Parathyroid adenoma (tissue), 2 donors: Measurements from ENCODE around the gene TMEM213.

Source experiments
- H2AFZ ChIP-seq: fragments of 300-600 bp; sonication (generic); one replicate; pipeline ENCODE4 v1.7.0; 2017; ENCODE audit warnings: antibody characterized with exemption, mild to moderate bottlenecking
- H3K27ac ChIP-seq: fragments of 300-600 bp; sonication (generic); one replicate; pipeline ENCODE4 v1.7.0; 2017
- H3K27me3 ChIP-seq: fragments of 300-600 bp; sonication (generic); one replicate; pipeline ENCODE4 v1.7.0; 2017; ENCODE audit warnings: low read length; ENCODE audit not compliant: control insufficient read depth, insufficient read depth
- H3K36me3 ChIP-seq: fragments of 300-600 bp; sonication (generic); one replicate; pipeline ENCODE4 v1.7.0; 2017; ENCODE audit warnings: low read length; ENCODE audit not compliant: control insufficient read depth, insufficient read depth
- H3K4me1 ChIP-seq: fragments of 300-600 bp; sonication (generic); one replicate; pipeline ENCODE4 v1.7.0; 2017; ENCODE audit warnings: control low read depth
- H3K4me2 ChIP-seq: fragments of 300-600 bp; sonication (generic); one replicate; pipeline ENCODE4 v1.7.0; 2017; ENCODE audit warnings: low read length
- H3K4me3 ChIP-seq: fragments of 300-600 bp; sonication (generic); one replicate; pipeline ENCODE4 v1.7.0; 2017; ENCODE audit warnings: low read depth, low read length
- H3K79me2 ChIP-seq: fragments of 300-600 bp; sonication (generic); one replicate; pipeline ENCODE4 v1.7.0; 2017; ENCODE audit warnings: control low read depth
- H3K9ac ChIP-seq: fragments of 300-600 bp; sonication (generic); one replicate; pipeline ENCODE4 v1.7.0; 2017; ENCODE audit warnings: mild to moderate bottlenecking
- H3K9me3 ChIP-seq: fragments of 300-600 bp; sonication (generic); one replicate; pipeline ENCODE4 v1.7.0; 2017; ENCODE audit warnings: low read length; ENCODE audit not compliant: control insufficient read depth
- CTCF ChIP-seq: fragments of 300-600 bp; sonication (generic); IDR thresholded peaks from one replicate; pipeline ENCODE4 v1.7.0; 2017; ENCODE audit warnings: antibody characterized with exemption, mild to moderate bottlenecking
- donor health status: primary hyperparathyroidism.

Gene TMEM213

DNA sequence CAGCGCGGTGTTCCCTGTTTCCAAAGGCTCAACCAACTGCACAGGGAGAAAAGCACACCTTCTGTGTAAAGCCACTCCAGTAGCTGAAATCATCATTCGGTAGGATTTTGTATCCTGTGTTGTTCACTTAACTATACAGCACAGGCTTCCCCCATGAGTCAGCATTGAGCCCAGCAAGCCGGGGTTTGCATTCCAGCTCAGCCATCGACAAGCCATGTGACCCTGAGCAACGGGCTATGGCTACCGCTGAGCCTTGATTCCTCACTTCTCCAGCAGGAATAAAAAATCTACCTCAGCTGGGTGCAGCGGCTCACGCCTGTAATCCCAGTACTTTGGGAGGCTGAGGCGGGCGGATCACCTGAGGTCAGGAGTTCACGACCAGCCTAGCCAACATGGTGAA is 44.3 kb downstream of the TMEM213 start:
- Histone ChIP-seq H2AFZ (no peak overlapping the region), H3K4me1 (peaks cover 9% of the 10 kb centered on the region), H3K79me2 (no peaks in the 10 kb centered on the region), H3K9me3 (no peaks in the 10 kb centered on the region), H3K27ac (no peak overlapping the region), H3K9ac (no peak overlapping the region), H3K27me3 (no peaks in the 10 kb centered on the region), H3K36me3 (no peaks in the 10 kb centered on the region), H3K4me2 (no peak overlapping the region), H3K4me3 (no peak overlapping the region)
- TF ChIP-seq CTCF, result no peak

GRCh38 chr7:138843632-138844580 is 46.1 kb downstream of the TMEM213 start:
- no peak overlapping the region for H3K4me2 ChIP-seq
- H3K4me3 ChIP-seq, result no peak overlapping the region
- no peak overlapping the region for H3K9ac ChIP-seq
- H3K79me2 ChIP-seq, result no peaks in the 10 kb centered on the region
- H2AFZ ChIP-seq, result no peak overlapping the region
- H3K27ac ChIP-seq, result no peak overlapping the region
- H3K36me3 ChIP-seq, result no peaks in the 10 kb centered on the region
- H3K9me3 ChIP-seq, result no peaks in the 10 kb centered on the region
- no peaks in the 10 kb centered on the region for H3K27me3 ChIP-seq
- no peak for TF ChIP-seq CTCF
- peaks cover 7% of the 10 kb centered on the region for H3K4me1 ChIP-seq

DNA sequence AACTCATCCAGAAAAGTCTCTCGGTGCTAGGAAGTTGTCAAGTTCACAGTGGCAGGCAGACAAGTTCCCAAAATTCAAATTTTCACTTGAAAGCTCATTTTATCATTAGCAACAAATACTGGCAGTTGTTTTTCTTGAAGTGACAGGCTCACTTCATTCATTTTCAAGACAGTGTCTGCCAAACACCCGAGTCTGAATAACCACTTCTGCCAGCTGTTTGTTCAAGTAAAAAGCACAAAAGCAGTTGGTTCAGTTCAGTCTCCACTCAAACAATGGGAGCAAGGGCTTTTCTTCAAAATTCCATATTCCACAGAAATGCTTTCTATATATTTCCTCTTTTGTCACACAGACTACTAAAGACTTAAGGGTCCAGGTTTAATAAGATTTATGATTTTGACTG is 47.9 kb downstream of the TMEM213 start:
- no peak overlapping the region for H3K27ac ChIP-seq
- no peaks in the 10 kb centered on the region for H3K9me3 ChIP-seq
- no peak overlapping the region for H3K4me3 ChIP-seq
- no peak for TF ChIP-seq CTCF
- H3K27me3 ChIP-seq, result no peaks in the 10 kb centered on the region
- no peak overlapping the region for H3K4me2 ChIP-seq
- H3K79me2 ChIP-seq, result no peaks in the 10 kb centered on the region
- H3K9ac ChIP-seq, result no peak overlapping the region
- H3K4me1 ChIP-seq, result peaks cover 7% of the 10 kb centered on the region
- no peaks in the 10 kb centered on the region for H3K36me3 ChIP-seq
- H2AFZ ChIP-seq, result no peak overlapping the region

DNA sequence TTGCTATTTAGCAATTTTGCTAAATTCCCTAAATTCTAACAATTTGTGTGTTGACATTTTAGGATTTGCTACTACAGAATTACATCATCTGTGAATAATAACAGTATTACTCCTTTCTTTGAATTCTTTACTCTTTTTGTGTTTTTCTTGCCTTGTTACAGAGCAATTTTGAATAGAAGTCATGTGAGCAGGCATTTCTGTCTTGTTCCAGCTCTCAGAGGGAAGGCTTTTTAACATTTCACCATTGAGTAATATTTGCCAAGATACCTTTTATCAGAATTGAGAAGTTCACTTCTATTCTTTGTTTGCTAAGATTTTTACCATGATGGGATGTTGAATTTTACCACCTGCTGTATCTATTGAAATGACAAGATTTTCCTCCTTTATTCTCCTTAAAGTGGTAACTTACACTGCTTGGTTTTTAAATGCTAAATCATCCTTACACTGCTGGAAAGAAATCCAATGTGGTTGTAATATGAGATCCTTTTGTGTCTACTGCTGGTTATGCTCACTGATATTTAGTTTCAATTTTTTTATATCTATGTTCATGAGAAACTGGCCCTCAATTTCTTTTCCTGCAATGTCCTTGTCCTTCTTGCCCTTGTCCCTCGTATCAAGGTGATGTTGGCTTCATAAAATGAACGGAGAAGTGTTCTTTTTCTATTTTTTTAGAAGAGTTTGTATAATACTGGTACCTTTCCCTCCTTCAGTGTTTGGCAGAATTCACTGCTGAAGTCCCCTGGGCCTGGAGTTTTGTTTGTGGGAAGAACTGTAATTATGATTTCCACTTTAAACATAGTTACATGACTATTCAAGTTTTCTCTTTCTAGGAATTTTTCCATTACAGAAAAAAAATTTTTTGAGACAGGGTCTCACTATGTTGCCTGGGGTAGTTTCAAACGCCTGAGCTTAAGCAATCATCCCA is 50.5 kb downstream of the TMEM213 start:
- no peak for TF ChIP-seq CTCF

More for the DNA sequence above, 50.5 kb downstream of the TMEM213 start:
- Histone ChIP-seq H3K9me3 (no peaks in the 10 kb centered on the region), H3K4me2 (no peak overlapping the region), H3K27ac (no peak overlapping the region), H3K79me2 (no peaks in the 10 kb centered on the region), H2AFZ (no peak overlapping the region), H3K27me3 (no peaks in the 10 kb centered on the region), H3K36me3 (no peaks in the 10 kb centered on the region), H3K9ac (no peak overlapping the region), H3K4me1 (peaks cover 7% of the 10 kb centered on the region), H3K4me3 (no peak overlapping the region)
